Activated CD4-positive, alpha-beta T cell treated with anti-CD3 and anti-CD28 coated beads, Interleukin-2, amount 50 U/mL, for 4 hours (primary cell): ENCODE results near the gene SUPT3H.
"Not testable (repeated sequence)": the region's sequence is repeated elsewhere in the genome, so short reads cannot be mapped to it uniquely, and the experiment has no call there.

Source experiments
- DNase-seq, 2 experiments: peaks; one replicate each; pipeline ENCODE4 v3.0.0-alpha.2; 2020

The SUPT3H gene

DNA sequence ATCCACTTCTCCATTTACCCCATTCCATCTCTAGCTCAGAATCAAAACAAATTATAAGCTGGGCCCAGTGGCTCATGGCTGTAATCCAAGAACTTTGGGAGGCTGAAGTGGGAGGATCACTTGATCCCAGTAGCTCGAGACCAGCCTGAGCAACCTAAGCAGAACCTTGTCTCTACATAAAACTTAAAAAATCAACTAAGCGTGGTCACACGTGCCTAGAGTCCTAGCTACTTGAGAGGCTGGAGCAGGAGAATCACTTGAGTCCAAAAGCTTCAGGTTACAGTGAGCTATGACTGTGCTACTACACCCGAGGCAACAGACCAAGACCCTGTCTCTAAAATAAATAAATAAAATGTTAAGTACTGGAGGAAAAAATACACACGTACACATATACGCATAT, 124.3 kb downstream of the SUPT3H start:
- DNase-seq = no peak

- DNase-seq = no peak
These were observed 146.1 kb downstream of the SUPT3H start for GRCh38 chr6:45231660-45232059.

GRCh38 chr6:45229416-45229815, 148.3 kb downstream of the SUPT3H start:
- DNase-seq = no peak

DNA sequence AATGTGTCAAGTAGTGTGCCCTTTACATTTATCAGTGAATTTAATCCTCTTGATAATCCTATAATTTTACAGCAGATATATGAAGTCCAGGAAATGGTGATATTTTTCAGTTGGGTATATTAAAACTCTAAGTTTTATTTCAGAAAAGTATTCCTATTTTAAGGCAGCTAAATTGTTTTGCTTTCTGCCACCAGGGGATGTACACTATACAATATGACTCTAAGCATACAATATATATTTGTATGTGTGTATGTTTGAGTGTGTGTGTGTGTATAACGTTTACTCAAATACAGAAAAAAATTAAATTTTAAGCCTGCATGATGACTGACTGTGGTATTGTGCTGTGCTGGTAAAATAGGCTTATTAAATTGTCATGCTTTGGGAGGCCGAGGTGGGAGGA, 151.7 kb downstream of the SUPT3H start:
- DNase-seq = no peak

DNA sequence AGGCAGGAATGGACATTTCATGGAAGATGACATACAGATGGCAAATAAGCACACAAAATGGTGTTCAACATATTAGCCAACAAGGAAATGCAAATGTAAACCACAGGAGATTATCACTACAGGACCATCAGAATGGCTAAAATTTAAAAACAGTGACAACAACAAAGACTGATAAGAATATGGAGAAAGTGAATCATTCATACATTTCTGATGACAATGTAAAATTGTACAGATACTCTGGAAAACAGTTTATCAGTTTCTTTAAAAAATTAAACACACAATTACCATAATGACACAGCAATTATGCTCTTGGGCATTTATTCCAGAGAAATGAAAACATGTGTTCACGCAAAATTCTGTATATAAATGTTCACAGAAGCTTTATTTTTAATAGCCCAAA, 155.4 kb downstream of the SUPT3H start:
- DNase-seq = no peak

GRCh38 chr6:45215759-45216158, 162.0 kb downstream of the SUPT3H start:
- no peak for DNase-seq

DNA sequence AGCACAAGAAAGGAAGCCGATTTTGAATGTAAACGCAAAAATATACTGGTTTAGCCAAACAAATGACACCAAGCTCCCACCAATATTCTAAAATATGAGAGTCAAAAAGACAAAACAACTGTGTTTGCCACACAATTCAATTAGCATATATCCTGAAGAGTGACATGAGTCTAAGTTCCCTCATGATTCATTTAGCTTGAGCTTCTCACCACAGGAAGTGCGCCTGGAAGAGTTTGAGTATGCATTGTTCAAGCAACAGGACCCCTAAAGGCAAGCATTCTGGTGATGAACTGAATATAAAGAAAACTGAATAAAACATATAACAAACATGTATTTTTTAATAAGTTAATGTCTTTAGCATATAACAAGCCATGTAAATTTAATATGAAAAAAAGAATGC, 164.8 kb downstream of the SUPT3H start:
- no peak for DNase-seq

GRCh38 chr6:45209762-45210161, 168.0 kb downstream of the SUPT3H start:
- no peak for DNase-seq

DNA sequence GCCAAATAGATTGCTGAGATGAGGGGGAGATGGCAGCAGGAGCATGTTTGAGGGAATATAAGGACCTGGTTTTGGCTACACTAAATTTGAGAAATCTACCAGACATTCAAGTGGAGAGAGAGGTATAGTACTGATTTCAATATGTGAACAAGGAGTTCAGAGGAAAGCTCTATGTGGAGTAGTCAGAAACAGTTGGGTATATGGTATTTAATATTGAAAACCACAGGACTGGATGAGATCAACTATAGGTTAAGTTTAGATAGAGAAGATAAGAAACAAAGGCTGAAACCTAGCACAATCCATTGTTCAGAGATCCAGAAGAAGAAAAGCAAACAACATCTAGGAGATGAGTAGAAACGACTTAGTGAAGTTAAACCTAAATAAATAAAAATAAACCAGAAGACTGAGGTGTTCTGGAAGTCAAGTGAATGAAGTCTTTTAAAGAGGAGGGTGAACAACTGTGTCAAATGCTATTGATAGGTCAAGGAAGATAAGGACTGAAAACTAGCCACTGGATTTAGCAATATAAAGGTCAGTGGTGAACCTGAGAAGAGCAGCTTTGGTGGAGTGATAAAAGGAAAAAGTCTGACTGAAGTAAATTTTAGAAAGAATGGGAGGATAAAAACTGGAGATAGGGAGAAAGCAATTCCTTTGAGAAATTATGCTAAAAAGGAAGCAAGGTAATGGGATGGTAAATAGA, 170.8 kb downstream of the SUPT3H start:
- no peak for DNase-seq

DNA sequence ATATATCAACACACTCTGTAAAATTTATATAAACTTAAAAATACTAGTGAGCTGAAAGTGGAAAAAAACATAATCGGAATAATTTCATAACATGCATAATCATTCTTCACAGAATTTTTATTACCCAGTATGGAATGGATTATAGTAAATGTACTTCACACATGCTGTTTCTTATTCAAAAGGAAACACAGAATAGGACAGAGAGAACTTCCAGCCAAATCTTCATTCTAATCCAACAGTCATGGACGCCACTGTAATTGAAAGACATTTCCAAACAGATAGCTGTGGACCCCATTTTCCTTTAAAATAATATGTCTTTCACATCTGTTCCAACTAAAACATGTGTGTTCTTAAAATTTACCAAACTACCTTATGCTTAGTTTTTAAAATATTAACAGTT, 176.2 kb downstream of the SUPT3H start:
- no peak for DNase-seq

- no peak for DNase-seq
These were observed 177.2 kb downstream of the SUPT3H start for GRCh38 chr6:45200510-45200909.

DNA sequence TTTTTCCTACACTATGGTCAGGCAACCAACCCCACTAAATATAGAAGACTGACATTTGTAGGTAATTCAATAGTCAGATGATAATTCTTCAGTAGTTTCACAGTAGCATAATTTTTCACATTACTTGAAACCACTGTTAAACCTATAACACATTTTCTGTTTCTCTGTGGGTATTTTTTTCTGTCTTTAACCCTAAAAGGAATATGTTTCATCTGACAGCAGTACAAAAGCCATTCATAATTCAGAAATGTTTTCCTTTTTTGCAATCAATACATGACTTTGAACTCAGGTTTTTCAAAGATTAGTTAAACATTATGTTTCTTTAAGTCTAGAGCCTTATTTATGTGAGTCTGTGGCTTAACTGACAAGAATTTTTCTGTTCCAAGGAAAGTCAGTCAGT, 178.2 kb downstream of the SUPT3H start:
- no peak for DNase-seq

GRCh38 chr6:45196121-45196520, 181.6 kb downstream of the SUPT3H start:
- no peak for DNase-seq

DNA sequence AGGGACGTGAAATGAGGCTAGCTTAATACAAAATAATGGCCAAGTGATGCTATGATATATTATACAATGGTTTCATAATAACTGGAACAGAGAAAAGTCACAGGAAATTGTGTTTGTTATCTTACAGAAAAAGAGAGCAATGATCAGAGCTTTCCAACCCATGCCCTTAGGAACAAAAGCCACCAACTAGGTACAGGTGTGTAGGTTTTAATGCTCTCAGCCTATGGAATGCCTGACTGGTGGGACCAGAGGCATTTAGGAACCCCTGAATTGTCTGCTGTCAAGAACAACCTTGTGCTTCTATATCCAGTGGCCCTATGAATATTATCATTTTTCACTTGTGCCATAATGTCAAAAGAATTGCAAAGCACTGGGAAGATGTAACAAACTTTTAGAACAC, 182.6 kb downstream of the SUPT3H start:
- no peak for DNase-seq

- DNase-seq = no peak
These were observed 185.2 kb downstream of the SUPT3H start for GRCh38 chr6:45192556-45192955.

- DNase-seq = no peak
These were observed 186.3 kb downstream of the SUPT3H start for GRCh38 chr6:45191414-45191813.

DNA sequence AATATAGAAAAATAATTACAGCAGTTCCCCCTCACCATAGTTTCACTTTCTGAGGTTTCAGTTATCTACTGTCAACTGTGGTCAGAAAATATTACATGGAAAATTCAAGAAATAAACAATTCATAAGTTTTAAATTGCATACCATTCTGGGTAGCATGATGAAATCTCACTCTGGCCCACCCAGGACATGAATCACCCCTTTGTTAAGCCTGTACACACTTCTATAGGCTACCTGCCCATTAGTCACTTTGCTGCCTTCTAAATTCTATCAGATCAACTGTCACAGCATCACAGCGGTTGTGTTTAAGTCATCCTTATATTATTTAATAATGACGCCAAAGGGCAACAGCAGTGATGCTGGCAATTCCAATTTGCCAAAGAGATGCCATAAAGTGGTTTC, 189.9 kb downstream of the SUPT3H start:
- no peak for DNase-seq

DNA sequence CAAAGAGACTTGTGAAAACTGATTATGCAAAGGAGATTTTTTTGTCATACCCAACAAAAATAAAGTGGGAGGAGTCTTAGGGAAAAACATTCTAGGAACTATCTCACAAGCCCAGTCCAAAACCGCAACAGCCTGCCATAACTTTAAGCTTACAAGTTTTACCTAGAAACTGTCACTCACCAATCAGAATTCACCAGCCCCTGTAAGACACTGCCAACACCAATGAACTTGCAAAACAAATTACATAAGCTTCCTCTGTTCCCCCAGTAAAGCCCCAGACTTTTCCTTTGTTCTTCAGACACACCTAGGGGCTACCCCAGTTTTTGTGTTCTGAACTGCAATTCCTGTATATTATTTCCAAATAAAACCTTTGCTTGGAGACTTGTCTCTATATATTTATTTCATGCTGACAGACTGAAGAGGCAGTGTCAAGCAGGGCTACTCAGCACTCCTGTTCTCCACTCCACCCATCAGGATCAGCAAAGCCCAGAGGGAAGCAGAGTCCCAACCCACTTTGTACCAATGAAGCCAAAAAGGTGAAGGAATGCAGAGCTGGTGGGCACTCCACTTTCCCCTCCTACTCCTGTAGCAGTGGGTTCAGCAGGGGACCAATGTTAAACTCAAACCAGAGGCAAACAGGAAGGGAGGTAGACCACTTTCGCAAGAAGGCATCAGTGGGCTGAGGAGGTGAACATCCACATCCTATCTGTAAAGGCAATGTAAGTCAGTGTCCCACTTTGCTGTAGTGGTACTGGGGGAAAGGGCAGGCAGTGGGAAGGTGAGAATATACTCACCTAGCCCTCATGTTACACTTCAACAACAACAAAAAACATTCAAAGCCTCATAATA, 192.1 kb downstream of the SUPT3H start:
- DNase-seq = no peak

DNA sequence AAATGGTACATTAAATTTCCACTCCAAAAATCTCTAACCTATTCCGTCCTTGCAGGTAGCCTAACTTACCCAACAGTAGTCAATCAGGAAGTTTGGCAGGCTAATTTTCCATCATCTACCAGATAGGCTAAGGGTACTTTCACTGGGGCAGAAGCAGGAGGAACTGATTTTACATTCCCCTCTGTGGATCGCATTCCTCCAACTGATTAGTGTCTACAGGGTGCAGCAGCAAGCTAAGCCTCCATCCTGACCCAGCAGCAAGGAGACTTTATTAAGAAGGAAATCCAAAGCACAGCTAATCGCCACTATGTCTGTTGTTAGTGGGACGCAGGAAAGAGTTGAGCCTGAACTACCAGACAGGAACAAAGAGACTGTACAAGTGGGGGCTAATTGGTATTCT, 192.8 kb downstream of the SUPT3H start:
- DNase-seq = no peak

DNA sequence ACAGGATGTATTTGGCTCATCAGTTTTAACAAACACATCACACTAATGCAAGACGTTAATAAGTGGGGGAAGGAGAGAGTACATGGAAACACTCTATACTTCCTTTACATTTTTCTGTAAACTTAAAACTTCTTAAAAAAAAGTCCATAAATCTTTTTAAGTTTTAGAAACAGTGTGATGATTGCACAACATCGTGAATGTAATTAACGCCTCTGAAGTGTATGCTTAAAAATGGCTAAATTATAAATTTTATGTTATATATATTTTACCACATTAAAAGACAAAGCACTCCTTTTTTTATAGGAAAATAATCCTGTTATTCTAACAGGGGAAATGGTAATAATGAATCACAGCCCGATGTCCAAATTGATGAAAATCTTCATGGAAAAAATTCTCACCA, 193.7 kb downstream of the SUPT3H start:
- DNase-seq = no peak

DNA sequence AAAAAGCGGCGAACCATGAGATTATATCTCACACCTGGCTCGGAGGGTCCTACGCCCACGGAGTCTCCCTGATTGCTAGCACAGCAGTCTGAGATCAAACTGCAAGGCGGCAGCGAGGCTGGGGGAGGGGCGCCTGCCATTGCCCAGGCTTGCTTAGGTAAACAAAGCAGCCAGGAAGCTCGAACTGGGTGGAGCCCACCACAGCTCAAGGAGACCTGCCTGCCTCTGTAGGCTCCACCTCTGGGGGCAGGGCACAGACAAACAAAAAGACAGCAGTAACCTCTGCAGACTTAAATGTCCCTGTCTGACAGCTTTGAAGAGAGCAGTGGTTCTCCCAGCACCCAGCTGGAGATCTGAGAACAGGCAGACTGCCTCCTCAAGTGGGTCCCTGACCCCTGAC, 201.4 kb downstream of the SUPT3H start:
- DNase-seq = not testable (repeated sequence)

DNA sequence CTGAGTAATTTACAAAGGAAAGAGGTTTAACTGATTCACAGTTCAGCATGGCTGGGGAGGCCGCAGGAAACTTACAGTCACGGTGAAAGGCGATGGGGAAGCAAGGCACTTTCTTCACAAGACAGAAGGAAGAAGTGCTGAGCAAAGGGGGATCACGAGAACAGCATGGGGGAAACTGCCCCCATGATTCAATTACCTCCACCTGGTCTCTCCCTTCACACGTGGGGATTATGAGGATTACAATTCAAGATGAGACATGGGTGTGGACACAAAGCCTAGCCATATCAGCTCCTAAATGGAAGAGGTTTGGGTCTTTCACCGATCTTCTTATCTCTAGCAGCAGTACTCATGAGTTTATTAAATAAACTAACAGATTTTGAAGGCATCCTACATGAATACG, 202.5 kb downstream of the SUPT3H start:
- no peak for DNase-seq

DNA sequence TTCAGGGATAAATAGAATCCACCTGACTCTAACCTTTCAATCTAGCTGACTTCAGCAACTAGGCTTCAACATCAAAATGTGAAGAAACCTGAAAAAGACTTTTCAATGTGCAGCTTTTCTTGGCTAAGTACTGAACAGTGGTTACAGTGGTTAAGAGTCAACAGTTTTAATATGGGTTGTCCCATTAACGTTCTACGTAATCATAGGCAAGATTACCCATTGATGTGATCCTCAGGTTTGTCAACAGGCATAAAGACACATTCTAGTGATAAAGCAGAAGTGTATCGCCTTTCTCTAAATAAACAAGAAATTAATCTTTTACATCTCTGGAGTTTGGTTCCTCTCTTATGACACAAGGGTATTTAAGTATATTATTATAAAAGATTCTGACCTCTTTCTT, 203.7 kb downstream of the SUPT3H start:
- DNase-seq = no peak

GRCh38 chr6:45171380-45171779, 206.4 kb downstream of the SUPT3H start:
- no peak for DNase-seq

- no peak for DNase-seq
These were observed 207.4 kb downstream of the SUPT3H start for GRCh38 chr6:45170309-45170708.
